ENCODE results near the gene TAF6L. TPM values are rescaled to one million over a fixed set of nuclear protein-coding genes. Genes with fewer than 3 reads are reported as not detected.

Gene TAF6L
- total and polyA plus RNA-seq, 2 donors (not counting 1 experiment from before 2014, with no cell fraction given) = 28.2 to 48.2 TPM

DNA sequence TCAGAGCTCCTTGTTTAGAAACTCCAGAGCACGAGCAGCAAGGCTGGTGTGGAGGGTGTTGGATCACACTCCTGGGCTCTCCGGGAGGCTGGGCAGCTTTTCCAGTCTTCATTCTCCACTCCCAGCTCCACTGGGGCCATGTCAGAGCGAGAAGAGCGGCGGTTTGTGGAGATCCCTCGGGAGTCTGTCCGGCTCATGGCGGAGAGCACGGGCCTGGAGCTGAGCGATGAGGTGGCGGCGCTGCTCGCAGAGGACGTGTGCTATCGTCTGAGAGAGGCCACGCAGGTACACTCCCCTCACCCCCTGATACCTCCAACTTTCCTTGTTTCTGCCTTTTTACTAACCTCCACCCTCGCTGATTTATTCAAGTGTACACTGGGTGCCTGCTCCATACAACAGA lies 4.5 kb downstream of the TAF6L start:
- ChIA-PET POLR2A (no interaction called here), CTCF (interaction anchor here (0.5 to 8.5 kb wide), 2 partner anchors 11 to 435 kb away, joined by 3 to 70 read pairs; partner anchors contain the start of gene TMEM179B)
- no peak for TF ChIP-seq EZH2 (IDR thresholded peaks at IDR 0.05; ENCODE audit: borderline replicate concordance, insufficient read depth, low read depth, low read length, poor library complexity, severe bottlenecking)
- TF ChIP-seq, protein P1, sequence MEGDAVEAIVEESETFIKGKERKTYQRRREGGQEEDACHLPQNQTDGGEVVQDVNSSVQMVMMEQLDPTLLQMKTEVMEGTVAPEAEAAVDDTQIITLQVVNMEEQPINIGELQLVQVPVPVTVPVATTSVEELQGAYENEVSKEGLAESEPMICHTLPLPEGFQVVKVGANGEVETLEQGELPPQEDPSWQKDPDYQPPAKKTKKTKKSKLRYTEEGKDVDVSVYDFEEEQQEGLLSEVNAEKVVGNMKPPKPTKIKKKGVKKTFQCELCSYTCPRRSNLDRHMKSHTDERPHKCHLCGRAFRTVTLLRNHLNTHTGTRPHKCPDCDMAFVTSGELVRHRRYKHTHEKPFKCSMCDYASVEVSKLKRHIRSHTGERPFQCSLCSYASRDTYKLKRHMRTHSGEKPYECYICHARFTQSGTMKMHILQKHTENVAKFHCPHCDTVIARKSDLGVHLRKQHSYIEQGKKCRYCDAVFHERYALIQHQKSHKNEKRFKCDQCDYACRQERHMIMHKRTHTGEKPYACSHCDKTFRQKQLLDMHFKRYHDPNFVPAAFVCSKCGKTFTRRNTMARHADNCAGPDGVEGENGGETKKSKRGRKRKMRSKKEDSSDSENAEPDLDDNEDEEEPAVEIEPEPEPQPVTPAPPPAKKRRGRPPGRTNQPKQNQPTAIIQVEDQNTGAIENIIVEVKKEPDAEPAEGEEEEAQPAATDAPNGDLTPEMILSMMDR (IDR thresholded peaks at IDR 0.05) = no peak
- Histone ChIP-seq H3K27me3 (replicated peaks in 1 of 4; ENCODE audit: control extremely low read depth in 1 of 4, control insufficient read depth in 3 of 4, insufficient read depth in 4 of 4, low read length in 3 of 4) (no peaks in the 10 kb centered on the region), H3K4me2 (replicated peaks; ENCODE audit: low read depth, low read length, poor library complexity, severe bottlenecking) (no peak overlapping the region), H3K4me3 (ENCODE audit: control extremely low read depth in 1 of 5, extremely low read depth in 1 of 5, insufficient read depth in 1 of 5, low read depth in 2 of 5, low read length in 4 of 5) (no peak overlapping the region), H3K36me3 (replicated peaks in 1 of 2; ENCODE audit: control extremely low read depth in 1 of 2, control insufficient read depth in 1 of 2, extremely low read depth in 1 of 2, insufficient read depth in 2 of 2, low read length in 1 of 2) (peaks cover 0 to 20% of the 10 kb centered on the region in 2 experiments), H2AFZ (ENCODE audit: insufficient read depth, low read depth, low read length, poor library complexity, severe bottlenecking) (no peak overlapping the region), H3K4me1 (ENCODE audit: control insufficient read depth in 2 of 2, insufficient read depth in 2 of 2, low read length in 2 of 2) (peaks cover 7 to 11% of the 10 kb centered on the region in 2 donors), H3K27ac (ENCODE audit: low read length in 2 of 2) (no peak overlapping the region), H3K9ac (ENCODE audit: low read length) (no peak overlapping the region), H3K9me3 (ENCODE audit: control extremely low read depth in 1 of 3, control insufficient read depth in 2 of 3, insufficient read depth in 1 of 3, low read length in 2 of 3) (no peaks in the 10 kb centered on the region), H3K79me2 (ENCODE audit: control insufficient read depth, insufficient read depth, low read length) (peaks cover 6% of the 10 kb centered on the region), H4K20me1 (ENCODE audit: control insufficient read depth, insufficient read depth, low read length, poor library complexity, severe bottlenecking) (no peaks in the 10 kb centered on the region)
- ATAC-seq (ENCODE audit: low read depth) (no peak), DNase-seq (no peak)
- Mint-ChIP-seq H3K9me3 (ENCODE audit: insufficient read depth) (no peaks in the 10 kb centered on the region), H3K27me3 (no peaks in the 10 kb centered on the region), H3K4me3 (no peak overlapping the region), H3K27ac (peak overlapping the region; percentile 37), H3K4me1 (peaks cover 17% of the 10 kb centered on the region)
- over 99% methylated on average over 16 of the region's 17 CpGs for WGBS (ENCODE audit: insufficient coverage)
- intact Hi-C loops (cut with micrococcal nuclease) = no loop called here

- Histone ChIP-seq H3K79me2 (ENCODE audit: control insufficient read depth, insufficient read depth, low read length) (no peaks in the 10 kb centered on the region), H2AFZ (ENCODE audit: insufficient read depth, low read depth, low read length, poor library complexity, severe bottlenecking) (no peak overlapping the region), H4K20me1 (ENCODE audit: control insufficient read depth, insufficient read depth, low read length, poor library complexity, severe bottlenecking) (no peaks in the 10 kb centered on the region), H3K9ac (ENCODE audit: low read length) (no peak overlapping the region), H3K4me2 (replicated peaks; ENCODE audit: low read depth, low read length, poor library complexity, severe bottlenecking) (no peak overlapping the region), H3K9me3 (ENCODE audit: control extremely low read depth in 1 of 3, control insufficient read depth in 2 of 3, insufficient read depth in 1 of 3, low read length in 2 of 3) (no peaks in the 10 kb centered on the region), H3K4me1 (ENCODE audit: control insufficient read depth in 2 of 2, insufficient read depth in 2 of 2, low read length in 2 of 2) (no peaks in the 10 kb centered on the region), H3K27ac (ENCODE audit: low read length in 2 of 2) (no peak overlapping the region), H3K36me3 (replicated peaks in 1 of 2; ENCODE audit: control extremely low read depth in 1 of 2, control insufficient read depth in 1 of 2, extremely low read depth in 1 of 2, insufficient read depth in 2 of 2, low read length in 1 of 2) (peaks cover 0 to 24% of the 10 kb centered on the region in 2 experiments), H3K27me3 (replicated peaks in 1 of 4; ENCODE audit: control extremely low read depth in 1 of 4, control insufficient read depth in 3 of 4, insufficient read depth in 4 of 4, low read length in 3 of 4) (no peaks in the 10 kb centered on the region), H3K4me3 (ENCODE audit: control extremely low read depth in 1 of 5, extremely low read depth in 1 of 5, insufficient read depth in 1 of 5, low read depth in 2 of 5, low read length in 4 of 5) (no peak overlapping the region)
- WGBS (ENCODE audit: insufficient coverage) = 71% methylated on average over 2 of the region's 2 CpGs
- ChIA-PET POLR2A (no interaction called here), CTCF (interaction anchor here (1.0 kb wide), 1 partner anchor 16 kb away, joined by 4 read pairs; the partner anchor contains the start of gene POLR2G)
- Mint-ChIP-seq H3K9me3 (ENCODE audit: insufficient read depth) (no peaks in the 10 kb centered on the region), H3K27me3 (no peaks in the 10 kb centered on the region), H3K27ac (no peak overlapping the region), H3K4me1 (peaks cover 7% of the 10 kb centered on the region), H3K4me3 (no peak overlapping the region)
- ATAC-seq (ENCODE audit: low read depth) (no peak), DNase-seq (no peak)
- TF ChIP-seq EZH2 (IDR thresholded peaks at IDR 0.05; ENCODE audit: borderline replicate concordance, insufficient read depth, low read depth, low read length, poor library complexity, severe bottlenecking) = no peak
- TF ChIP-seq, protein P1 (IDR thresholded peaks at IDR 0.05) = no peak
- intact Hi-C loops (cut with micrococcal nuclease) = no loop called here
Measured at GRCh38 chr11:62777389-62777788, 6.2 kb downstream of the TAF6L start.

Measured in B cell (primary cell).